AG04449 (cell line): ENCODE results near the gene MSH4.
A peak's percentile ranks its signal among the peaks of the same experiment; 100 is the strongest.
"Not testable (repeated sequence)": the region's sequence is repeated elsewhere in the genome, so short reads cannot be mapped to it uniquely, and the experiment has no call there.

Experiments used
- CTCF ChIA-PET: fragments of 350-600 bp; formaldehyde crosslinking; extraction: SDS; loops from one replicate; lab custom pipeline; 2021; ENCODE audit warnings: antibody characterized with exemption; lab: Yijun Ruan, JAX
- POLR2A ChIA-PET: fragments of 400-600, 350-600 bp; formaldehyde crosslinking; extraction: SDS; loops from one replicate; lab custom pipeline; 2020; ENCODE audit warnings: antibody characterized with exemption, inconsistent platforms; lab: Yijun Ruan, JAX
- DNase-seq: peaks from one replicate; pipeline ENCODE4 v3.0.0-alpha.2; 2010; ENCODE audit warnings: low read depth, low spot score
- H3K4me3 ChIP-seq: 2 replicates; pipeline ENCODE4 v1.5.1; 2011; ENCODE audit warnings: low read depth, mild to moderate bottlenecking, control low read depth, low read length
- TF ChIP-seq, protein P1 (sequence below): IDR thresholded peaks from one replicate; pipeline ENCODE4 v1.5.1; 2011; ENCODE audit warnings: mild to moderate bottlenecking, moderate library complexity, low read length, control low read depth, inconsistent platforms; ENCODE audit not compliant: insufficient read depth; ENCODE audit errors: missing control alignments

The MSH4 gene

DNA sequence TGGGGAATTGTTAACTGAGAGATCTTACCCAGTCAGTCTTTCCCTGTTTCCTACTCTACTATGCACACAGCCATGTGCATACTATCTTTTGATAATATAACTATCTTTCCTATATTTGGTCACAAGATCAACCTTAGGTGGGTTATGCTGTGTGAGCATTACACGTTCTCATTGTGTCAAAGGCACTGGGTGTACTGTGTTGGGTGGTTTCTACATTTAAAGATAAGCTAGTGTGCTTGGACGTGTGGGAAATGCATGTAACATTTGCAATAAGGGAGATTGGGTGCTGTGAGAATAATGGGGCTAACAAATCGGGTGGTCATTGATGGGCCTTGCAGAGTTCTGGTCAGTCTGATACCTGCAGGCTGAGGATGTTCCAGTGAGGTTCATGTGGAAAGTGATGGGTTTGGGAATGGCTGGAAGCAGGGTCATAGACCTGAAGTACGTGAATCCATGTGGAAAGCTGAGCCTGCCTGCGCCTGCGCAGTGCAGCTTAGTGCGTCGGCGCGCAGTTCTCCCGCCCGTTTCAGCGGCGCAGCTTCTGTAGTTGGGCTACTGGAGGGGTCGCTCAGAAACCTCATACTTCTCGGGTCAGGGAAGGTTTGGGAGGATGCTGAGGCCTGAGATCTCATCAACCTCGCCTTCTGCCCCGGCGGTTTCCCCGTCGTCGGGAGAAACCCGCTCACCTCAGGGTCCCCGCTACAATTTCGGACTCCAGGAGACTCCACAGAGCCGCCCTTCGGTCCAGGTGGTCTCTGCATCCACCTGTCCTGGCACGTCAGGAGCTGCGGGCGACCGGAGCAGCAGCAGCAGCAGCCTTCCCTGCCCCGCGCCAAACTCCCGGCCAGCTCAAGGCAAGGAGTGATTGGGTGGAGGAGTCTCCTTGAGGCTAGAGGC lies at the start of gene MSH4:
MSH4 (plus strand) TSS at position 507 of the 897 bp plus-strand sequence; CDS start at position 611, 104 bp downstream.
- no peak for DNase-seq
- ChIA-PET POLR2A (interaction anchor here (1.1 kb wide), 1 partner anchor 11 kb away, joined by 5 read pairs; the partner anchor contains the start of gene RABGGTB), CTCF (no interaction called here)
- H3K4me3 ChIP-seq = no peak within 1 kb of the TSS
- TF ChIP-seq, protein P1, sequence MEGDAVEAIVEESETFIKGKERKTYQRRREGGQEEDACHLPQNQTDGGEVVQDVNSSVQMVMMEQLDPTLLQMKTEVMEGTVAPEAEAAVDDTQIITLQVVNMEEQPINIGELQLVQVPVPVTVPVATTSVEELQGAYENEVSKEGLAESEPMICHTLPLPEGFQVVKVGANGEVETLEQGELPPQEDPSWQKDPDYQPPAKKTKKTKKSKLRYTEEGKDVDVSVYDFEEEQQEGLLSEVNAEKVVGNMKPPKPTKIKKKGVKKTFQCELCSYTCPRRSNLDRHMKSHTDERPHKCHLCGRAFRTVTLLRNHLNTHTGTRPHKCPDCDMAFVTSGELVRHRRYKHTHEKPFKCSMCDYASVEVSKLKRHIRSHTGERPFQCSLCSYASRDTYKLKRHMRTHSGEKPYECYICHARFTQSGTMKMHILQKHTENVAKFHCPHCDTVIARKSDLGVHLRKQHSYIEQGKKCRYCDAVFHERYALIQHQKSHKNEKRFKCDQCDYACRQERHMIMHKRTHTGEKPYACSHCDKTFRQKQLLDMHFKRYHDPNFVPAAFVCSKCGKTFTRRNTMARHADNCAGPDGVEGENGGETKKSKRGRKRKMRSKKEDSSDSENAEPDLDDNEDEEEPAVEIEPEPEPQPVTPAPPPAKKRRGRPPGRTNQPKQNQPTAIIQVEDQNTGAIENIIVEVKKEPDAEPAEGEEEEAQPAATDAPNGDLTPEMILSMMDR = no peak

DNA sequence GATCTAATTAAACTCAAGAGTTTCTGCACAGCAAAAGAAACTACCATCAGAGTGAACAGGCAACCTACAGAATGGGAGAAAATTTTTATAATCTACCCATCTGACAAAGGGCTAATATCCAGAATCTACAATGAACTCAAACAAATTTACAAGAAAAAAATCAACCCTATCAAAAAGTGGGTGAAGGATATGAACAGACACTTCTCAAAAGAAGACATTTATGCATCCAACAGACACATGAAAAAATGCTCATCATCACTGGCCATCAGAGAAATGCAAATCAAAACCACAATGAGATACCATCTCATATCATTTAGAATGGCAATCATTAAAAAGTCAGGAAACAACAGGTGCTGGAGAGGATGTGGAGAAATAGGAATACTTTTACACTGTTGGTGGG lies 39.5 kb upstream of the MSH4 start:
- H3K4me3 ChIP-seq, DNase-seq, POLR2A ChIA-PET, CTCF ChIA-PET: not testable (repeated sequence)

DNA sequence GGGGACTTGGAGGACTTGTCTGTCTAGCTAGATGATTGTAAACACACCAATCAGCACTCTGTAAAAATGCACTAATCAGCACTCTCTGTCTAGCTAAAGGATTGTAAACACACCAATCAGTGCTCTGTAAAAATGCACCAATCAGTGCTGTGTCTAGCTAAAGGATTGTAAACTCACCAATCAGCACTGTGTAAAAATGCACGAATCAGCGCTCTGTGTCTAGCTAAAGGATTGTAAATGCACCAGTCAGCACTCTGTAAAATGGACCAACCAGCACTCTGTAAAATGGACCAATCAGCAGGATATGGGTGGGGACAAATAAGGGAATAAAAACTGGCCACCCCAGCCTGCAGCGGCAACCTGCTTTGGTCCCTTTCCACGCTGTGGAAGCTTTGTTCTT lies 38.1 kb upstream of the MSH4 start:
- DNase-seq, H3K4me3 ChIP-seq, POLR2A ChIA-PET, CTCF ChIA-PET: not testable (repeated sequence)

DNA sequence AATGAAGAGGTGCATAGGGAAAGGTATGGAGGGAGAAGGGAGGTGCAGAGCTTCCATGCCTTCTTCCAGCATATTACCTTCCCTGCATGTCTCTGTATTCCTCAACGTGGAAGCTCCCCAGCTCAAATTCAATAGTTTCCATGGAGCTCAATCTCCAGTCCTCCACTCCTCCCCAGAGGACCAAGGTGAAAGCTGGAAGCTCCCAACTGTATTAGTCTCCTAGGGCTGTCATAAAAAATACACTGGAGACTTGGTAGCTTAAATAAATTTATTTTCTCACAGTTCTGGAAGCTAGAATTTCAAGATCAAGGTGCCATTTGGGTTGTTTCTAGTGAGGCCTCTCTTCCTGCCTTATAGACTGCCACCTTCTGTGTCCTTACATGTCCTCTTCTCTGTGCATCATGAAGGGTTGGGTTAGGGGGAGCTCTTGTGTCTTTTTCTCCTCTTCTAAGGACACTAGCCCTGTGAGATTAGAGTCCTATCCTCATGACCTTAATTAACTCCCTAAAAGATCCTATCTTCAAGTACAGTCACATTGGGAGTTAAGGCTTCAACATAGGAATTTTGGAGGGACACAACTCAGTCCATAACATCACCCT lies 32.5 kb upstream of the MSH4 start:
- ChIA-PET CTCF (no interaction called here), POLR2A (interaction anchor here (0.9 to 1.1 kb wide), 2 partner anchors 22 to 32 kb away, joined by 4 to 5 read pairs; partner anchors contain the start of gene RABGGTB)
- no peak overlapping the region for H3K4me3 ChIP-seq
- DNase-seq = no peak
- TF ChIP-seq, protein P1 = no peak

DNA sequence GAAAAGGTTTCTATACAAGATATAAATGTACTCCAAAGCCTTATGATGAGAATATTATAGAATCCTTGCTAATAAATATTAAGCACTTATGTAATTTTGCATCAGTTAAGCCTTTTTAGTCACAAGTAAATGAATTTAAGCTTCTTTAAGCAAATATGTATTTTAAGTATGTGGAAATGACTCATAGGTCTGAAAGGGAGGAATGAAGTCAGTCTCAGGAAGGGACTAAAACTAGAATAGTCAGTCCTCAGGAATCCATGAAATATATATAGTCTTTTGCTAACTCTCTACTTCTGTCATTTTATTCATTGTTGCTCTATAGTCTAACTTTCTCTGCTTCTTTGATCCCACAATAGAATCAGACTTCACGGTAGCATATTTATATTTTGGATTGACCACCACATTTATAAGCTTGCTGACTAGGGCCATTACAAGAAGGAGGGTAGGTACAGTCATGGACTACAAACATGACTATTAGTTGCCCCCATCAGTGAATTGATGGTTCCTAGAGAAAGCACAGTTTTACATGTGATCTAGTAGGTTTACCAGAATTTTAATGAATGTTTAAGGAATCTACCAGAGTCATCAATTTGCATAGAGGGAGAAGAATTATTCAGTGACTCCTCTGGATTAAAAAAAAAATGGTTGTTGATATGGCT lies 30.9 kb upstream of the MSH4 start:
- TF ChIP-seq, protein P1 = no peak
- peak; percentile 70 for DNase-seq
- ChIA-PET CTCF (no interaction called here), POLR2A (interaction anchor here (0.7 to 1.0 kb wide), 2 partner anchors 20 to 58 kb away, joined by 3 to 7 read pairs; partner anchors contain the start of gene RABGGTB)
- H3K4me3 ChIP-seq = no peak overlapping the region

DNA sequence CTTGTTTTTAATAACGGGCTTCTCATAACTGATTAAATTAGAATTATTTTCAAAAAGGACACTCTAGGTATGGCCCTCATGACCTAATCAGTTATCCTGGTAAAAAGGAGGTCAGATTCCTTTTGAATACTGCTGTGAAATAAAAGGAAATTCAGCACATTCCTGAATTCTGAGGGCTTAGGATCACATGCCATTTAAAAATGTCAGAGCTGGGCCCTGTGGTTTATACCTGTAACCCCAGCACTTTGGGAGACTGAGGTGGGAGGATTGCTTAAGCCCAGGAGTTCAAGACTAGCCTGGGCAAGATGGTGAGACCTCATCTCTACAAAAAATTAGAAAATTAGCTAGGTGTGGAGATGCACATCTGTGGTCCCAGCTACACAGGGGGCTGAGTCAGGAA lies 28.7 kb upstream of the MSH4 start:
- DNase-seq = no peak
- ChIA-PET POLR2A (no interaction called here), CTCF (no interaction called here)
- TF ChIP-seq, protein P1 = no peak
- no peak overlapping the region for H3K4me3 ChIP-seq

DNA sequence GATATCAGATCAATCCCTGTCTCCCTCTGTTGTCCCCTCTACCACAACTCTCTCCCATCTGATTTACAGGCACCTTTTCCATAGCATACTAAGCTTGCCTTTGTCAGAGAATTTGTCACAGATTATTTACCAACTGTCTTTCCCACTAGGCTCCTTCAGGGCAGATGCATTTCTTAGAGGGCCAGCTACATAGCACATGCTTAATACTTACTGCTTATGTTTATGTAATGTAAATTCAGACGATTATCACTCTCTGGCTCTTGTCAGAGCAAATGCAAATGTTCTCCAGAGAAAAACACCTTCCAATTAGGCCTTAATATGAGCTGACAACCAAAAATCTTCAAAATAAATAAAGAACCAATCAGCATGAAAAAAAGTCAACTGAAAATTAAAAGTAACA lies 25.9 kb upstream of the MSH4 start:
- DNase-seq = no peak
- H3K4me3 ChIP-seq = no peak overlapping the region
- POLR2A ChIA-PET = interaction anchor here (1.2 kb wide), 1 partner anchor 15 kb away, joined by 3 read pairs; the partner anchor contains the start of gene RABGGTB
- CTCF ChIA-PET = no interaction called here
- TF ChIP-seq, protein P1 = no peak
